Thymus (tissue), 11 donors: Measurements from ENCODE around the gene SCYGR4. TPM values are rescaled to one million over a fixed set of nuclear protein-coding genes. Genes with fewer than 3 reads are reported as not detected.

Source experiments
- DNase-seq, 9 donors: peaks; one replicate each; pipeline ENCODE4 v3.0.0-alpha.2; 2013; ENCODE audit warnings: low spot score in 9 of 9, low read depth in 6 of 9, missing footprints in 1 of 9
- H3K27ac ChIP-seq, 2 donors: one replicate each; pipeline ENCODE4 v1.5.1; 2013; ENCODE audit warnings: control low read depth in 1 of 2, low read depth in 1 of 2, low read length in 1 of 2, mild to moderate bottlenecking in 1 of 2, moderate library complexity in 1 of 2
- H3K27me3 ChIP-seq, 2 donors: one replicate each; pipeline ENCODE4 v1.5.1; 2013; ENCODE audit warnings: low read length in 1 of 2; ENCODE audit not compliant: control insufficient read depth in 2 of 2, insufficient read depth in 1 of 2
- H3K36me3 ChIP-seq, 2 donors: one replicate each; pipeline ENCODE4 v1.5.1; 2013; ENCODE audit warnings: low read length in 1 of 2, mild to moderate bottlenecking in 1 of 2, moderate library complexity in 1 of 2; ENCODE audit not compliant: control insufficient read depth in 2 of 2, insufficient read depth in 2 of 2
- H3K4me1 ChIP-seq, 2 donors: one replicate each; pipeline ENCODE4 v1.5.1; 2013; ENCODE audit warnings: low read length in 2 of 2; ENCODE audit not compliant: control insufficient read depth in 2 of 2, insufficient read depth in 2 of 2
- H3K4me3 ChIP-seq, 2 donors: one replicate each; pipeline ENCODE4 v1.5.1; 2013; ENCODE audit warnings: low read length in 2 of 2, control low read depth in 1 of 2, mild to moderate bottlenecking in 1 of 2
- H3K9me3 ChIP-seq, 2 donors: one replicate each; pipeline ENCODE4 v1.5.1; 2013; ENCODE audit warnings: low read length in 1 of 2, mild to moderate bottlenecking in 1 of 2; ENCODE audit not compliant: control insufficient read depth in 2 of 2, insufficient read depth in 1 of 2
- WGBS: extraction: QIAGEN DNeasy Blood & Tissue Kit; methylation state at CpG from one replicate; pipeline ENCODE4 v1.1.7; 2013; 5-methylcytosine and 5-hydroxymethylcytosine counted together
- polyA plus RNA-seq: library from polyadenylated mRNA; stranded (reverse); fragments of 200-250 nt; gene quantifications from one replicate; pipeline ENCODE4 v1.2.3, GENCODE V29; 2013
- total RNA-seq: library from RNA; stranded (reverse); fragments of 120-200 nt; gene quantifications from one replicate; pipeline ENCODE4 v1.2.4, GENCODE V29; 2013
- donor health status: healthy.

The SCYGR4 gene
- total and polyA plus RNA-seq, 2 donors, result not detected

GRCh38 chr2:227610123-227610522 lies 7.2 kb upstream of the SCYGR4 start:
- Histone ChIP-seq H3K36me3 (no peaks in the 10 kb centered on the region), H3K27me3 (no peaks in the 10 kb centered on the region), H3K27ac (no peak overlapping the region), H3K4me3 (no peak overlapping the region), H3K4me1 (no peaks in the 10 kb centered on the region), H3K9me3 (peaks cover 0 to 3% of the 10 kb centered on the region in 2 donors)
- WGBS, result 80% methylated on average over 2 of the region's 2 CpGs
- no peak for DNase-seq

- H3K4me1 ChIP-seq, result no peaks in the 10 kb centered on the region
- no peaks in the 10 kb centered on the region for H3K36me3 ChIP-seq
- H3K9me3 ChIP-seq, result peaks cover 0 to 3% of the 10 kb centered on the region in 2 donors
- no peak overlapping the region for H3K27ac ChIP-seq
- no peaks in the 10 kb centered on the region for H3K27me3 ChIP-seq
- WGBS, result 92% methylated on average over 11 of the region's 11 CpGs
- H3K4me3 ChIP-seq, result no peak overlapping the region
- DNase-seq, result no peak
Measured at GRCh38 chr2:227612546-227613271, 4.6 kb upstream of the SCYGR4 start.

- H3K27ac ChIP-seq, result no peak overlapping the region
- 91% methylated on average over 4 of the region's 4 CpGs for WGBS
- no peak overlapping the region for H3K4me3 ChIP-seq
- no peaks in the 10 kb centered on the region for H3K4me1 ChIP-seq
- no peaks in the 10 kb centered on the region for H3K27me3 ChIP-seq
- H3K36me3 ChIP-seq, result no peaks in the 10 kb centered on the region
- DNase-seq, result no peak
- peaks cover 0 to 3% of the 10 kb centered on the region in 2 donors for H3K9me3 ChIP-seq
Measured at GRCh38 chr2:227613272-227613660, 4.0 kb upstream of the SCYGR4 start.

- WGBS, result 94% methylated on average over 4 of the region's 4 CpGs
- H3K4me1 ChIP-seq, result no peaks in the 10 kb centered on the region
Measured at GRCh38 chr2:227614246-227614645, 3.1 kb upstream of the SCYGR4 start.

GRCh38 chr2:227614740-227615139 lies 2.6 kb upstream of the SCYGR4 start, which contains the start of gene SCYGR3:
Gene SCYGR3 (minus strand): TSS chr2:227614840. CDS start chr2:227614840, 0 bp downstream.
- H3K4me3 ChIP-seq, result no peak within 1 kb of the TSS
- H3K9me3 ChIP-seq, result no peaks in the 10 kb centered on the region
- WGBS, result 92% methylated on average over 4 of the region's 4 CpGs
- H3K36me3 ChIP-seq, result no peaks in the 10 kb centered on the region
- H3K27me3 ChIP-seq, result no peaks in the 10 kb centered on the region
- DNase-seq, result no peak
- H3K27ac ChIP-seq, result no peak within 1 kb of the TSS
- no peaks in the 10 kb centered on the region for H3K4me1 ChIP-seq

More at GRCh38 chr2:227614246-227614645, 3.1 kb upstream of the SCYGR4 start:
- H3K4me3 ChIP-seq, result no peak overlapping the region
- H3K36me3 ChIP-seq, result no peaks in the 10 kb centered on the region
- H3K9me3 ChIP-seq, result no peaks in the 10 kb centered on the region
- H3K27ac ChIP-seq, result no peak overlapping the region
- DNase-seq, result no peak
- H3K27me3 ChIP-seq, result no peaks in the 10 kb centered on the region

GRCh38 chr2:227615181-227615580 lies 2.1 kb upstream of the SCYGR4 start:
- Histone ChIP-seq H3K36me3 (no peaks in the 10 kb centered on the region), H3K27me3 (no peaks in the 10 kb centered on the region), H3K27ac (no peak overlapping the region), H3K9me3 (no peaks in the 10 kb centered on the region), H3K4me1 (no peaks in the 10 kb centered on the region), H3K4me3 (no peak overlapping the region)
- no peak for DNase-seq
- WGBS, result 98% methylated on average over 4 of the region's 4 CpGs

- Histone ChIP-seq H3K36me3 (no peaks in the 10 kb centered on the region), H3K4me1 (no peaks in the 10 kb centered on the region), H3K27me3 (no peaks in the 10 kb centered on the region), H3K4me3 (no peak overlapping the region), H3K9me3 (no peaks in the 10 kb centered on the region), H3K27ac (no peak overlapping the region)
- no peak for DNase-seq
- WGBS, result 92% methylated on average over 5 of the region's 5 CpGs
Measured at GRCh38 chr2:227615906-227616305, 1.4 kb upstream of the SCYGR4 start.

GRCh38 chr2:227616631-227617030 lies 667 bp upstream of the SCYGR4 start:
- Histone ChIP-seq H3K36me3 (no peaks in the 10 kb centered on the region), H3K27me3 (no peaks in the 10 kb centered on the region), H3K4me3 (no peak overlapping the region), H3K27ac (no peak overlapping the region), H3K4me1 (no peaks in the 10 kb centered on the region), H3K9me3 (no peaks in the 10 kb centered on the region)
- WGBS, result 93% methylated on average over 4 of the region's 4 CpGs
- no peak for DNase-seq

- Histone ChIP-seq H3K27me3 (no peaks in the 10 kb centered on the region), H3K27ac (no peak overlapping the region), H3K4me1 (no peaks in the 10 kb centered on the region), H3K4me3 (no peak overlapping the region), H3K36me3 (no peaks in the 10 kb centered on the region), H3K9me3 (no peaks in the 10 kb centered on the region)
- no peak for DNase-seq
Measured at GRCh38 chr2:227623226-227623625, 5.9 kb downstream of the SCYGR4 start.
